ENCODE measurements around the gene SH3PXD2B.

SH3PXD2B gene

GRCh38 chr5:172492097-172492840 is 37.9 kb upstream of the SH3PXD2B start:
- DNase-seq (ENCODE audit: low read depth), result no peak
- no peak for TF ChIP-seq CTCF (IDR thresholded peaks at IDR 0.05; ENCODE audit: low read depth, low read length, missing control alignments)
- no peak overlapping the region for H3K4me3 ChIP-seq (ENCODE audit: low read depth, low read length)

GRCh38 chr5:172491481-172491880 is 37.2 kb upstream of the SH3PXD2B start:
- no peak for TF ChIP-seq CTCF (IDR thresholded peaks at IDR 0.05; ENCODE audit: low read depth, low read length, missing control alignments)

GRCh38 chr5:172490514-172491461 is 36.5 kb upstream of the SH3PXD2B start:
- TF ChIP-seq CTCF (IDR thresholded peaks at IDR 0.05; ENCODE audit: low read depth, low read length, missing control alignments), result no peak
- H3K4me3 ChIP-seq (ENCODE audit: low read depth, low read length), result no peak overlapping the region
- no peak for DNase-seq (ENCODE audit: low read depth)

More at GRCh38 chr5:172491481-172491880, 37.2 kb upstream of the SH3PXD2B start:
- no peak overlapping the region for H3K4me3 ChIP-seq (ENCODE audit: low read depth, low read length)
- no peak for DNase-seq (ENCODE audit: low read depth)

GRCh38 chr5:172488221-172488620 is 33.9 kb upstream of the SH3PXD2B start:
- TF ChIP-seq CTCF (IDR thresholded peaks at IDR 0.05; ENCODE audit: low read depth, low read length, missing control alignments), result no peak
- no peak overlapping the region for H3K4me3 ChIP-seq (ENCODE audit: low read depth, low read length)
- DNase-seq (ENCODE audit: low read depth), result no peak

GRCh38 chr5:172487671-172488070 is 33.3 kb upstream of the SH3PXD2B start:
- TF ChIP-seq CTCF (IDR thresholded peaks at IDR 0.05; ENCODE audit: low read depth, low read length, missing control alignments), result no peak
- no peak for DNase-seq (ENCODE audit: low read depth)

GRCh38 chr5:172486912-172487311 is 32.6 kb upstream of the SH3PXD2B start:
- no peak for TF ChIP-seq CTCF (IDR thresholded peaks at IDR 0.05; ENCODE audit: low read depth, low read length, missing control alignments)
- H3K4me3 ChIP-seq (ENCODE audit: low read depth, low read length), result no peak overlapping the region
- no peak for DNase-seq (ENCODE audit: low read depth)

More at GRCh38 chr5:172487671-172488070, 33.3 kb upstream of the SH3PXD2B start:
- no peak overlapping the region for H3K4me3 ChIP-seq (ENCODE audit: low read depth, low read length)

Data from GM12864 (cell line).